Left lung (tissue), 10 donors: Measurements from ENCODE around the gene HMGN5. TPM values are rescaled to one million over a fixed set of nuclear protein-coding genes. Genes with fewer than 3 reads are reported as not detected.

Experiments used
- ATAC-seq: fragments of 200-7000 bp; cut with Tn5 transposase; one replicate; pipeline ENCODE4 v1.9.1; 2020; ENCODE audit warnings: moderate library complexity
- DNase-seq, 4 donors: peaks; one replicate each; pipeline ENCODE4 v3.0.0-alpha.2; 2013 to 2020
- H3K27ac ChIP-seq, 2 donors: fragments of 200-600 bp; sonication (generic) in 1 of 2; one replicate each; pipeline versions ENCODE4 v1.5.0 to v1.8.0; 2020 to 2021
- H3K27me3 ChIP-seq, 2 donors: fragments of 200-600 bp; sonication (generic) in 1 of 2; one replicate each; pipeline versions ENCODE4 v1.5.0 to v1.8.0; 2020 to 2021
- H3K36me3 ChIP-seq, 2 donors: fragments of 200-600 bp; sonication (generic) in 1 of 2; one replicate each; pipeline versions ENCODE4 v1.5.0 to v1.8.0; 2020 to 2021
- H3K4me1 ChIP-seq, 2 donors: fragments of 200-600 bp; one replicate each; pipeline ENCODE4 v1.8.0; 2021
- H3K4me3 ChIP-seq, 2 donors: fragments of 200-600 bp; sonication (generic) in 1 of 2; one replicate each; pipeline versions ENCODE4 v1.5.0 to v1.8.0; 2020 to 2021; ENCODE audit warnings: mild to moderate bottlenecking in 1 of 2
- H3K9me3 ChIP-seq, 2 donors: fragments of 200-600 bp; sonication (generic) in 1 of 2; one replicate each; pipeline versions ENCODE4 v1.5.0 to v1.8.0; 2020 to 2021
- intact Hi-C, 2 donors: fragments of 100-400 bp; cut with DNase I; formaldehyde crosslinking; loops; one replicate each; pipeline versions ENCODE4 v1.11.2 to v1.14.2; 2022
- polyA plus RNA-seq, 6 donors: library from polyadenylated mRNA; unstranded; fragments of 120-200 nt; gene quantifications; one replicate each; pipeline ENCODE4 v1.2.1, GENCODE V29; 2013; ENCODE audit not compliant: insufficient read length in 6 of 6
- total RNA-seq, 2 donors: library from RNA; stranded (reverse); fragmentation: NEBNext Ultra II Directional; extraction: Animal tissue kit (Norgen Biotek cat#: 25700); gene quantifications; one replicate each; pipeline ENCODE4 v1.2.1, GENCODE V29; 2021
- TF ChIP-seq, protein P1 (sequence below), 2 donors: fragments of 200-600 bp; sonication (generic) in 1 of 2; IDR thresholded peaks; one replicate each; pipeline versions ENCODE4 v1.5.0 to v1.8.0; 2021; ENCODE audit warnings: antibody characterized with exemption in 2 of 2
- donor health status: DM: no; HTN: yes; CAD: no.
- donor health status: DM: no; HTN: no; CAD: no.

Gene HMGN5
- total and polyA plus RNA-seq, 8 donors = 3.0 to 31.9 (median 26.1) TPM

- no peaks in the 10 kb centered on the region for H3K36me3 ChIP-seq
- intact Hi-C loops = no loop called here
- H3K27ac ChIP-seq = no peak overlapping the region
- DNase-seq = peak in 2 of 4 donors; percentile 8 to 16
- H3K27me3 ChIP-seq = no peaks in the 10 kb centered on the region
- TF ChIP-seq, protein P1, sequence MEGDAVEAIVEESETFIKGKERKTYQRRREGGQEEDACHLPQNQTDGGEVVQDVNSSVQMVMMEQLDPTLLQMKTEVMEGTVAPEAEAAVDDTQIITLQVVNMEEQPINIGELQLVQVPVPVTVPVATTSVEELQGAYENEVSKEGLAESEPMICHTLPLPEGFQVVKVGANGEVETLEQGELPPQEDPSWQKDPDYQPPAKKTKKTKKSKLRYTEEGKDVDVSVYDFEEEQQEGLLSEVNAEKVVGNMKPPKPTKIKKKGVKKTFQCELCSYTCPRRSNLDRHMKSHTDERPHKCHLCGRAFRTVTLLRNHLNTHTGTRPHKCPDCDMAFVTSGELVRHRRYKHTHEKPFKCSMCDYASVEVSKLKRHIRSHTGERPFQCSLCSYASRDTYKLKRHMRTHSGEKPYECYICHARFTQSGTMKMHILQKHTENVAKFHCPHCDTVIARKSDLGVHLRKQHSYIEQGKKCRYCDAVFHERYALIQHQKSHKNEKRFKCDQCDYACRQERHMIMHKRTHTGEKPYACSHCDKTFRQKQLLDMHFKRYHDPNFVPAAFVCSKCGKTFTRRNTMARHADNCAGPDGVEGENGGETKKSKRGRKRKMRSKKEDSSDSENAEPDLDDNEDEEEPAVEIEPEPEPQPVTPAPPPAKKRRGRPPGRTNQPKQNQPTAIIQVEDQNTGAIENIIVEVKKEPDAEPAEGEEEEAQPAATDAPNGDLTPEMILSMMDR (IDR thresholded peaks at IDR 0.05) = peak in 1 of 2 donors; percentile 16
- peak; percentile 51 for ATAC-seq
- no peak overlapping the region for H3K4me3 ChIP-seq
- H3K9me3 ChIP-seq = no peaks in the 10 kb centered on the region
- no peaks in the 10 kb centered on the region for H3K4me1 ChIP-seq
Measured at GRCh38 chrX:81174286-81174685, 27.4 kb downstream of the HMGN5 start.

- no peaks in the 10 kb centered on the region for H3K4me1 ChIP-seq
- no peak overlapping the region for H3K27ac ChIP-seq
- ATAC-seq (no peak), DNase-seq (no peak)
- TF ChIP-seq, protein P1 (IDR thresholded peaks at IDR 0.05) = no peak
- peaks cover 0 to 2% of the 10 kb centered on the region in 2 donors for H3K36me3 ChIP-seq
- no peaks in the 10 kb centered on the region for H3K27me3 ChIP-seq
- no peak overlapping the region for H3K4me3 ChIP-seq
- H3K9me3 ChIP-seq = no peaks in the 10 kb centered on the region
- intact Hi-C loops = no loop called here
Measured at GRCh38 chrX:81168391-81168790, 33.3 kb downstream of the HMGN5 start.

DNA sequence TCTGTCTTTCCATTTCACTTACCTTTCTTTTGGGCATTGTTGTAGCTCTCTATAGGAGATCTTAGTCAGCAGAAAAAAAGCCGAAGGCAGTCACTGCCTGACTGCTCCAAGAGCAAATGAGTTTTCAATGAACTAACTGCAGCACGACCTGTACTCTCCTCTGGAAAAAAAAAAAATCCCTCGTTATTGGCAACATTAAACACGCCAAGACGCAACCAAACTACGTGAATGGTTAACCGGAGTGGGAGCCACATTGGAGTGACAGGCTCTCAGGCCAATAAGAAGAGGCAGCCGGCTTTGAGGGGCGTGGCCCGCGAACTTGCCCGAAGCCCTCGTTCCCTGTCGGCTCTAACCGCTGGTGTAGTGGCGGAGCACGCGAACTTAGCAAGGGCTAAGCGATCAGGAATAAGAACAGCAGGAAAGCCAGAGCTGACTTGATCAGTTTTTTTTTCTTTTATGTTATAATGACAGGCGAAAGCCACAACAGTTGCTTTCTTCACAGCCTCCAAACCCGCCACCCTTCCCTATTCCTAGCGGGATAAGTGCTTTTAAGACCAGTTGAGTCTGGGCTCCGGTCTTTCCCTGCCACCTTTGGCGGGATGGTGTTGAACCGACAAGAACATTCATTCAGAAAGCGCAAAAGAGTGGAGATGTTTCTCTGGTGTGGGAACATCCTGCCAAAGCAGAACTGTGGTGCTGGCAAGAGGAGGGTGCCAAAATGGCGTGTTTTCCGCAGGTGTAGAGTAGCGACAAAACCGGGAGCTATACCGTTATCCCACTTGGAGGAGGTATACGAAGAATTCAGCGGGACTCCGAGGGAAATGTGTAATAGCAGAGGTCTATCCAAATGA is 80.0 kb downstream of the HMGN5 start:
- no peaks in the 10 kb centered on the region for H3K36me3 ChIP-seq
- ATAC-seq = peak; percentile 99
- H3K4me3 ChIP-seq = peak overlapping the region; percentile 28 to 52
- H3K4me1 ChIP-seq = no peaks in the 10 kb centered on the region
- H3K27ac ChIP-seq = peak overlapping the region; percentile 33 to 71
- TF ChIP-seq, protein P1 (IDR thresholded peaks at IDR 0.05) = no peak
- no peaks in the 10 kb centered on the region for H3K27me3 ChIP-seq
- intact Hi-C loops = no loop called here
- DNase-seq = peak; percentile 83 to 93 (median 90)
- H3K9me3 ChIP-seq = no peaks in the 10 kb centered on the region

DNA sequence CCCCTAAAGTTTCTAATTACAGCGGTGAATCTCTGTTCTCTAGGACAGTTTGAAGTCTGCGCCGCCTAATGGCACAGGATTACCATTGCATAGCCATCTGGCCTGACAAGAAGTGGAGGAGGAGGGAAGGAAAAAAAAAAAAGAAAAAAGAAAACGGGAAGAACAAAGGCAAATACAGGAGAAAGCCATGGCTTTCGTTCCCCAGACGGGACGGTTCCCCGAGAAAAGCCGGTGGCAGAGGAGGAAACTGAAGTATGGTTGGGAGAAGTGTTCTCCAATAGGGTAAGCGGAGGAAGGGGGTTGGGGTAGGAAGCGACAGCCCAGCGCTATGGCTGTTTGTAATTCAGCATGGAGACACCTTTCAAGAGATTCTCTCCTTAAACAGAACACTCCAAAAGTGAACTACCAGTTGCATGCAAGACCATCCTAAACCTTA is 80.8 kb downstream of the HMGN5 start:
- ATAC-seq (peak; percentile 83), DNase-seq (peak in 2 of 4 donors; percentile 42 to 55)
- Histone ChIP-seq H3K27me3 (no peaks in the 10 kb centered on the region), H3K4me3 (peak overlapping the region; percentile 26 to 52), H3K27ac (peak overlapping the region; percentile 33 to 71), H3K9me3 (no peaks in the 10 kb centered on the region), H3K36me3 (no peaks in the 10 kb centered on the region), H3K4me1 (no peaks in the 10 kb centered on the region)
- TF ChIP-seq, protein P1 (IDR thresholded peaks at IDR 0.05) = peak; percentile 30 to 43
- intact Hi-C loops = no loop called here

GRCh38 chrX:81120258-81120935 is 81.3 kb downstream of the HMGN5 start:
- no peaks in the 10 kb centered on the region for H3K4me1 ChIP-seq
- H3K4me3 ChIP-seq = peak overlapping the region; percentile 26 to 52
- intact Hi-C loops = no loop called here
- H3K27ac ChIP-seq = peak overlapping the region in 1 of 2 donors; percentile 71
- no peaks in the 10 kb centered on the region for H3K9me3 ChIP-seq
- peak; percentile 6 for ATAC-seq
- TF ChIP-seq, protein P1 (IDR thresholded peaks at IDR 0.05) = no peak
- no peak for DNase-seq
- no peaks in the 10 kb centered on the region for H3K36me3 ChIP-seq
- no peaks in the 10 kb centered on the region for H3K27me3 ChIP-seq
